ENCODE data around the gene HNRNPM.

HNRNPM gene

DNA sequence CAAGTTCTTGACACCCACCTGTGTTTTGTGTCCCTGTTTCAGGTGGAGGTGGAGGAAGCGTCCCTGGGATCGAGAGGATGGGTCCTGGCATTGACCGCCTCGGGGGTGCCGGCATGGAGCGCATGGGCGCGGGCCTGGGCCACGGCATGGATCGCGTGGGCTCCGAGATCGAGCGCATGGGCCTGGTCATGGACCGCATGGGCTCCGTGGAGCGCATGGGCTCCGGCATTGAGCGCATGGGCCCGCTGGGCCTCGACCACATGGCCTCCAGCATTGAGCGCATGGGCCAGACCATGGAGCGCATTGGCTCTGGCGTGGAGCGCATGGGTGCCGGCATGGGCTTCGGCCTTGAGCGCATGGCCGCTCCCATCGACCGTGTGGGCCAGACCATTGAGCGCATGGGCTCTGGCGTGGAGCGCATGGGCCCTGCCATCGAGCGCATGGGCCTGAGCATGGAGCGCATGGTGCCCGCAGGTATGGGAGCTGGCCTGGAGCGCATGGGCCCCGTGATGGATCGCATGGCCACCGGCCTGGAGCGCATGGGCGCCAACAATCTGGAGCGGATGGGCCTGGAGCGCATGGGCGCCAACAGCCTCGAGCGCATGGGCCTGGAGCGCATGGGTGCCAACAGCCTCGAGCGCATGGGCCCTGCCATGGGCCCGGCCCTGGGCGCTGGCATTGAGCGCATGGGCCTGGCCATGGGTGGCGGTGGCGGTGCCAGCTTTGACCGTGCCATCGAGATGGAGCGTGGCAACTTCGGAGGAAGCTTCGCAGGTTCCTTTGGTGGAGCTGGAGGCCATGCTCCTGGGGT is 41.0 kb downstream of the HNRNPM start:
- in situ Hi-C loops (cut with MboI; ENCODE audit: low sequenced_read_pairs) = no loop called here

DNA sequence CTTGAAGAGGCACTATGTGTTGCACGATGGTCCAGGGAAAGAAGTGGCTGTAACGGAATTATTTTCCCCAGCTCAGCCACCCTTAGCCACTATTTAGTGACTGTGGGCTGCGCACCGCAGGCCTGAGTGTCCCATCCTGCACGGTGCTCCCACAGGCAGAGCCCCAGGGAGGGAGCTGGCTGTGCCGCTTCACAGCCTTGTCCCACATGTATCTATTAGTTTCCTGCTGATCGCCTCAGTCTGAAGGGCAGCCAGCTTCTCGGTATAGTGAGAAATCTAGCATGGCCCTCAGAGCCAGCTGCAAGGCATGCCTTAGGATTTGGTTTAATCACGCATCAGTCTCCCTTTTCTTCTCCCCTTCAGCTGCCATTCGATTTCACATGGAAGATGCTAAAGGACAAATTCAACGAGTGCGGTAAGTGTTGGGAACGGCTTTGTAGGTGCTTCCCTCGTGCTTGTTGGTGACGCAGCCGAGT is 41.9 kb downstream of the HNRNPM start:
- in situ Hi-C loops (cut with MboI; ENCODE audit: low sequenced_read_pairs) = no loop called here

DNA sequence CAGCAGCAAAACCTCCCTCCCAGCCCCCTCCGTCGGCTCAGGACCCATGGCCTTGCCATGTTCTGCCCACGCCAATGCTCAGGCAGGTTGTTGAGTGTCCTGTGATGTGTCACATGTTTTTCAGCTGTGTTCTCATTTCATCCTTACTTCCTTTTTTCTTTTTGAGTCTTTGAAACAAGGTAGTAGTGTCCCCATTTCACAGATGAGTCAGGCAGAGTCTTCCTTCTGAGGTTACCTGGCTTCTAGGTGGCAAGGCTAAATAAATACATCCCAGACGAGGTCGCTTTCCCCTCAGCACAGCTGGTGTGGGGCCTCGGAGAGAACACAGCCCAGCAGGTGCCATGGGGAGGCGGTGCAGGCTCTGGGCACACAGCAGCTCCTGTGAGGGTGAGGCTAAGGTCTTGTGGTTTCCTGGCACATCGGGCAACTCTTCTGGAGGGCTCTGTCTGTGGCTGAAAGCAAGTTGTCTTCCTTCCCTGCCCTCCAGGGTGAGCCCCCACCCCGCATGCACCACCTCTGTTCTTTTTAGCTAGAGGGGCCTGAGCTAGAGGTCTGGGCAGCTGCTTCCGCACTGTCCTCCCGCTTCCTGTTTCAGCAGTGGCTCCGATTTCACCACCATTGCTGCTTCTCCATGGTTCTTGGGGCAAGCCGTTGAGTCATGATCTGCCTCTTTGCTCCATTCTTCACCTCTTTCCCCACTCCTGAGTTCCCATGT is 42.5 kb downstream of the HNRNPM start:
- in situ Hi-C loops (cut with MboI; ENCODE audit: low sequenced_read_pairs) = no loop called here

DNA sequence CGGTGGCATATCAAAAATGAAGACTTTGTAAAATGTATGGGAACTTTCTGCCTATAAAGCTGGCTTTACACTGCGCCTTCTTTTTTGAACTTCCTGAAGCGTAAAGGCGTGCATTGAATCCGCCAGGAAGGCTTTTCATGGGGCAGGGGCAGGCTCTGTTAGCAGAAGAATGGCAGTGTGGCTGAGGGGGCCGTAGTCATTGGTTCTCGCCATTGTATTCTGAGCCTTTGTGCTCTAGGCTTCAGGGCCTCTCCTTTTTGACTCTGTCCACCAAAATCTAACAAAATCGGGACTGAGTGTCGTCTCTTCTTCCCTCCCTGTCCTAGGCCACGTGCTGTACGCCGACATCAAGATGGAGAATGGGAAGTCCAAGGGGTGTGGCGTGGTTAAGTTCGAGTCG is 43.6 kb downstream of the HNRNPM start:
- in situ Hi-C loops (cut with MboI; ENCODE audit: low sequenced_read_pairs) = no loop called here

DNA sequence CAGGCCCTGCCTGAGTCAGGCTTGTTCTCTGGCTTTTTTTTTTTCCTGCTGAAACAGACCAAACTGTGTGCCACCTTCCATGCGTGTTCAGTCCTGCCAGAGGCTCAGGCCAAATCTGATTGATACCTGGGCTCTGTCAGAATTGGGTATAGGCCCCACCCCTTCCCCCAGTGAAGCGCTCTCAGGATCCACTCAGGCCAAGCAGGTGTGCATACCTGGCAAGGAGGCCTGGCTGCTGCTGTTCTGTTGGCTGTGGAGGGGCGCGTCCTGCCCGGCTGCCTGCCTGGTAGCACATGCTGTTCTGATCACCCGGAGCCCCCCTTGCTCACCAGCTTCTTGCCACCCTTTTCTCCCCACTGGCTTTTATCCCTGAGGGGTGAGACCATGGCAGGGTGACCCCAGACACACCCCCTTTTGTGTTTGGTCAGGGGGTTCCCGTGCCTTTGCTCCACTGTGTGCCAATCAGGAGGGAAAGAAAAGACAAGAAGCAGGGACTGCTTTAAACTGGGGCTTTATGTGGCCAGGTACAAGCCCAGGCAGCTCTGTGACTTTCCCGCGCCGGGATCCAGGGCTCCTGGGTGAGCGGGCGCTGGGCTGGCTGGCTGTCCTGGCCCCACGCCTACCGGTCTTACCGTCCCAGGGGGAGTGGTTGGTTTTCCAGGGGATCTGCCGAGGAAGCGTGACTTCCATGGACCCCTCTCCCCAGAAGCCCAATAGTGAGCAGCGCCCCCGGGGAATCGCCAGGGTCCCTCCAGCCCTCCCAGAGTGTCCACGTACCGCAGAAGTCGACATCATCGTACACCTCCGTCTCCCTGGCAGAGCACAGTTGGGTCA is 45.0 kb downstream of the HNRNPM start:
- in situ Hi-C loops (cut with MboI; ENCODE audit: low sequenced_read_pairs) = no loop called here

DNA sequence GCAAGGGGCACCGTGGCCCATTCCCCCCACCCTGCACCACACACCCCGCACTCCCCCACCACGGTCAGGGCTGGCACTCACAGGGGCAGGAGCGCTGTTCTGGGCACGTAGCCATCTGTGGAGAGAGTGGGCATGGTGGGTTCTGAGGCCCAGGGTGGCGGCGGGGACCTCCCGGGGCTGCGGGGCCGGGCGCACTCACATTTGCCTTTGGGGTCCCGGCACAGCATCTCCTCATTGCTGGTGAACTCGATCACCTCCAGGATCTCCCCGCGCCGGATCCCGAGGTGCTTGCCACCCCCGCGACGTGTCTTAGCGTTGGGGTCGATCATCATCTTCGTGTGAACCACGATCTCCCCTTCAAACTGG is 45.6 kb downstream of the HNRNPM start:
- in situ Hi-C loops (cut with MboI; ENCODE audit: low sequenced_read_pairs) = no loop called here

DNA sequence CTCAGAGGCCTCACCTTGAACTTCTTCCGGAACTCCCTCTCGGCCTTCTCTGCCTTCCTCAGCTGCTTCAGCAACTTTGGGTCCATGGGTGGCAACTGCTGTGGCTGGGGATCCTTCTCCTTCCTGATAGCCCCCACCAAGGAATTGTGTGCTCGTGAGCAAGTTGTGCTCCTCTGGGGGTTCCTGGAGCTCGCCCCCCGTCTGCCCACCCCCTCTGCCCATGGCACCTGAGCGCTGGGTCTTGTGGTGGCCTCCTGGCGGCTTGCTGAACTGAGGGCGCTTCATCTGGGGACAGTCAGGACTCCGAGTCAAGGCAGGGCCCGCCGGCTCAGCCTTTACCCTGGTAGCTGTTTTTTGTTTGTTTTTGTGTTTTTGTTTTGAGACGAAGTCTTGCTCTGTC is 46.1 kb downstream of the HNRNPM start:
- in situ Hi-C loops (cut with MboI; ENCODE audit: low sequenced_read_pairs) = no loop called here

DNA sequence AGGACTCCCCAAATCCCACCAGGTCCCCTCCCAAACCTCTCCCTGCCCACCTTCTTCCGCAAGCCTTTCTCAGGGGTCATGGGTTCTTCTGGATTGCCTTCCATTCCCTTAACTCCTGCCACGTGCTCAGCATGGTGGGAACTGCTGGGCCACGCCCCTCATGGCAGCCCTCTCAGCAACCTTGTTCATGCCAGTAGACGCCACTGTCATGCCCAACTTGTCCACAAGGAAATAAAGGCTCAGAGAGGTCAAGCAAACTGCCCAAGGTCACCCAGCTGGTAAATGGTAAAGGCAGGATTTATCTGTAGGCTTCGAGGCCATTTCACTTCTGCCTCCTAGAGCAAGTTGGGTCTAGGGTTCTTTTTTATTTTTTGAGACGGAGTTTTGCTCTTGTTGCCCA is 46.8 kb downstream of the HNRNPM start:
- in situ Hi-C loops (cut with MboI; ENCODE audit: low sequenced_read_pairs) = no loop called here

DNA sequence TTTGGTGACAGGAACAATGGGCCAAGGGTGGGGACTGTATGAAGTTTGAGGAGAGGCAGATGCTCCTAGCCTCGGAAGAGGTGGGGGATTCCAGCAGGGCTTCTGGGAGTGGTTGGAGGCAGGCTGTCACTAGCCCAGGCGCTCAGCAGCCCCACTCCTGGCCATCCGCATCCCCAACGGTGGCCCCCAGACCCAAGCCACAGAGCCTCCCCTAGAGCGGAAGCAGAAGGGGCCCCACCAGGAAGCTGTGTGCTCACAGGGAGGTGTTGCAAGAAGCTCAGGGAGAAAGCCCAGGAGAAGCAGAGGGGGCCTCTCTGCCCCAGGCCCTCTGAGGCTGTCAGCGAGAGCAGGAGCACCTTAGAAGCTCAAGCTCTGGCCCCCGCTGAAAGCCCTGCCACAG is 49.4 kb downstream of the HNRNPM start:
- in situ Hi-C loops (cut with MboI; ENCODE audit: low sequenced_read_pairs) = no loop called here

DNA sequence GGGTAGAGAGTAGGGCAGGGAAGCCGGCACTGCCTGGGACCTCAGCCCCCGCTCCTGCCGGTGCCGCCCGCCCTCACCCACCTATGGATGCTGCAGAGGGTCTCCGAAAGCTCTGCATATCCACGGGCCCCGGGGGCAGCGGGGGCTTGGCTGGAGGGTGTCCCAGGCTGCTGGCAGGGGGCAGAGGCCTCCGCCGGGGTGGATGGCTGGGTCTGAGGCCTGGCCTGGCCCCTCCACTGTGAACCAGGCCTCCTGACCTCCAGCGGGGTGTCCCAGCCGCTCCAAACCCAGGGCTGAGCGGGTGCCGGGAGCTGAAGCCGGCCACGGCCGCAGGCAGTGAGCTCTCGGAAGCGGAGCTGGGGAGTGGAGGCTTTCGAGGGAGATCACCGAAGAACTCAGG is 53.5 kb downstream of the HNRNPM start:
- in situ Hi-C loops (cut with MboI; ENCODE audit: low sequenced_read_pairs) = no loop called here

DNA sequence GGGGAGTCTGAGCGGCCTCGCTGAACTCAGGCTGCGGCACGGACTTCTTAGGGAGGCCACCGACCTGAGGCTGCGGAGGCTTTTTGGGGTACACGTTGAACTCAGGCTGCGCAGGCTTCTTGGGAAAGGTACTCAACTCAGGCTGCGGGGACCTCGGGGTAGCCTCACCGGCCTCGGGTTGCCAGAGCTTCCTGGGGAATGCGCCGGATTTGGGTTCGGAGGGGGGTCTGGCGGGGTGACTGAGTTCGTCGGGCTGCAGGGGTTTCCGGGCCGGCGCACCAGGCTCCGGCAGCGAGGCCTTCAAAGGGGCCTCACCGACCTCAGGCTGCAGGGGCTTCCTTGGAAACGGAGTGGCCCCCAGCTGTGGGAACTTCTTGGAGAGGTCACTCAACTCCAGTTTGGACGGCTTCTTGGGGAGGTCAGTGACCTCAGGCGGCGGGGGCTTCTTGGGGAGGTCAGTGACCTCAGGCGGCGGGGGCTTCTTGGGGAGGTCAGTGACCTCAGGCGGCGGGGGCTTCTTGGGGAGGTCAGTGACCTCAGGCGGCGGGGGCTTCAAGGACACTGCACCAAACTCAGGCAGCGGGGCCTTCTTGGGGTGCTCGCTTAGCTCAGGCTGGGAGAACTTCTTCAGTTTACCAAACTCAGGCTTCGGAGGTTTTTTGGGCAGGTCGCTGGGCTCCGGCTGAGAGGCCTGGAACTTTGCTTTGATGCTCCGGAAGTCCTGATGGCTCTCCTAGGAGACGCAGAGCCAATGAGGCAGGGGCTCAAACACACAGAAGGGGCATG is 54.5 kb downstream of the HNRNPM start:
- in situ Hi-C loops (cut with MboI; ENCODE audit: low sequenced_read_pairs) = no loop called here

DNA sequence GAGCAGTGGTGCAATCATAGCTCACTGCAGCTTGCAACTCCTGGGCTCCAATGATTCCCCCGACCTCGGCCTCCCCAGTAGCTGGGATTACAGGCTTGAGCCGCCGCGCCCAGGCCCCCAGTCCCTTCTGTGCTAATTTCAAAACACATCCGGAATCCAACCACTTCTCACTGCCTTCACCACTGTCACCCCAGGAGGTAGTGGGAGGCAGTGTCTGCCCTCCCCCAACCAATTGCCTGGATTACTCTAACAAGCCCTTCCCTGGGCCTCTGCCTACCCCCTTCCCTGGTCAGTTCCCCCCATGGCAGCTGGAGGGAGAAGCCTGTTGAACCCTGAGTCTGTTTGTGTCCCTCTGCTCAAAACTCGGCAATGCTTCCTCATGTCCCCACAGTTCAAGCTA is 55.4 kb downstream of the HNRNPM start:
- in situ Hi-C loops (cut with MboI; ENCODE audit: low sequenced_read_pairs) = no loop called here

DNA sequence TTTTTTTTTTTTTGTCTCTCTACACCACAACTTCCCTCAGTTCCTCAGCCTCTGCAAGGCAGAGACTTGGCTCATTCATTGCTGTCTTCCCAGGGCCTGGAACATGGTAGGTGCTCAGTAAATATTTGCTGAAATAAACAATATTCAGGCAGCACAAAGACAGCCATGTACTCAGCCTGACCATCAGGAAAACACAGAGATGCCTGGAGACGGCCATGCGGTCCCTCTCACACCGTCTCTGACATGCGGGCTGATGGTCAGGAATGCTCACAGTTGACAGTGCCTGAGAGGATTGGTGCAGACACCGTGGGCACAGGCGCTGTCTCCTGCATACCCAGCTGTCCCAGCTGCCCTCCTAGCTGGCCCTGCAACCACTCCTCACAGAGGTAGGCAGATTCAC is 56.7 kb downstream of the HNRNPM start:
- in situ Hi-C loops (cut with MboI; ENCODE audit: low sequenced_read_pairs) = no loop called here

DNA sequence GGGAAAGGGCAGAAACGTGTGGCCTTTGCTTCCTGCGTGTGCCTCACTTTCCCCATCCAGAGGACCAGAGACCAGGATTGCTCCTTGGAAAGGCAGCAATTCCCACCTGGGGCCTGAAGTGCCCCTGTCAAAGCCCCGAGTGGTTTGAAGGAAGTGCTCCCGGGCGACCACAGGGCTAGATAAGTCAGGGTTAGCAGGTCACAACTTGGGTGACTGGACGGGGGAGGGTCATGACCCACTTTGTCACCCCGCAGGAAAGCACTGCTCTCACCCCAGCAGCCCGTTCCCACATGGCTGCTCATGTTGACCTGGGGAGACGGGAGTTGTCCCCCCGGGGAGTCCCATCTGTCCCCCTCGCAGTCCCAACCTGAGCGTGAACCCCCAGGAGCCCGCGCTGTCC is 57.2 kb downstream of the HNRNPM start:
- in situ Hi-C loops (cut with MboI; ENCODE audit: low sequenced_read_pairs) = no loop called here

DNA sequence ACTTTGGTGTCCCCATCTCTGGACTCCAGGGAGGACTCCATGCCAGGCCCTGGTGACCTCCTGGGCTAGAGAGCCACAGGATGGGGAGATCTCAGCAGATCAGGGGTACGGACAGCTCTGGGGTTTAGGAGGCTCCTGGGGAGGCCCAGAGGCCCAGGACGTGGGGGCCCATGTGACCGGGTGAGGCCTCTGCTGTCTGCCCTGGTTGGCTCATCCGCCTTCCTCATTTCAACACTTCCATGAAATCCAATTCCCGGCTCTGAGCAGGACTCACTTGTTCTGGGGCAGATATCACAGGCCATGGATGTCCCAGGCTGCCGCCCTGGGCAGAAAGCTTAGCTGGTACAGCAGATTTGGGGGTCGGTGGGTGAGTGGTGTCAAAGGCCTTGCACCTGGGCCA is 58.7 kb downstream of the HNRNPM start:
- in situ Hi-C loops (cut with MboI; ENCODE audit: low sequenced_read_pairs) = no loop called here

DNA sequence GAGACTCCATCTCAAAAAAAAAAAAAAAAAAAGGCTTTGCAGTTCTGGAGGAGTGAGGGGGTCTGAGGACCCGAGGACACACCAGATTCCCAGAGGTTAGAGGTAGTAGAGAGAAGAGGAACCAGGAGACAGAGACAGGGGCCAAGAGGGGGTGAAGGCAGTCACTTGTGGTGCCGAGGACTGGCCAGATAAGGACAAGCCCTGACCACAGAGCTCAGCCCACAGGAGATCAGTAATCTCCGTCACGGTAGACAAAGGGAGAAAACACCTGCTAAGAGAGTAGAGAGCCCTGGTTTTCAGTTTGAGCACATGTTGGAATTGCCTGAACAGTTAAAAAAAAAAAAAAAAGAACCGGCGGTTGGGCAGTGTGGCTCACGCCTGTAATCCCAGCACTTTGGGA is 59.4 kb downstream of the HNRNPM start:
- in situ Hi-C loops (cut with MboI; ENCODE audit: low sequenced_read_pairs) = no loop called here

DNA sequence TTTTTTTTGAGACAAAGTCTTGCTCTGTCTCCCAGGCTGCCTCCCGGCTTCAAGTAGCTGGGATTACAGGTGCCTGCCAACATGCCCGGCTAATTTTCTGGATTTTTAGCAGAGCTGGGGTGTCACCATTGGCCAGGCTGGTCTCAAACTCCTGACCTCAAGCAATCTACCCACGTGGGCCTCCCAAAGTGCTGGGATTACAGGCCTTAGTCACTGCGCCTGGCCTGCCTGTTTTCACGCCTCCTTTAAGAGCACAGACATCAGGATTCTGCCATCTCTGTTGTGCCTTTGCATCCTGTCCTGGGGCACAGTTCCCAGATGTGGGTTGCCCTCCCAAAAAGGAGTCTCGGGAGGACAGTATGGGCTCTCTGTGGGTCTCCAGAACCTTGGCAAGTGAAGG is 60.1 kb downstream of the HNRNPM start:
- in situ Hi-C loops (cut with MboI; ENCODE audit: low sequenced_read_pairs) = no loop called here

DNA sequence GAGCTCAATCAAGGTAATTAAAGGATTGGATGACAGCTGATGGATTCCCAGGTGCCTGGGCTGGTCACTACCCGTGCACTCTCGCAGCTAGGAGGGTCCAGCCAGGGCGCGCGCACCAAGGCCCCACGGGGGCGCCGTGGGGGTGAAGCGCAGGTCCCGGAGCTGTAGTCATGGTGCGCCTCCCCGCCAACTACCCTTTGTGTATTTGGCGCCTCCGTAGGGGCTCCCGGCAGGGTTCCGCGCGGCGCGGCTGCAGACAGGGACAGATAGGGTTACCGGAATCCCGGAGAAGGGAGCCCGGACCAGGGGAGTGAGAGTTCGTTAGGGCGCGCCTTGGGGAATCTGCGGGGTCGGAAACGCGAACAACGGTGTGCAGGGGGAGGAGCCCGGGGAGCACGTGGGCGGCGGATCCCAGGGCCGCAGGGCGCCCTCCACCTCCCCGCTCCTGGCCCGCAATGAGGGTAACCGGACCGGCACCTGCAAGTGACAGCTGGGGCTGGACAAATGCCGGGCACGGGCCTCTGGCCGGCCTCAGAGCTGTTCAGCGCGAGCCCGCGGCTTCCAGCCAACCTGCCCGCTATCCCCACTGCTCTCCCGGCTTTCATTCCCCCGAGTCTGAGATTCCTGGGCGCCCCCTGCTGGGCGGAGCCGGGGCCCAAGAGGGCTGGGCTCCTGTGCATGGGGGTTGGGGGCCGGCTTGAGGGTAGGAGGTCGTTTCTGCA is 61.1 kb downstream of the HNRNPM start:
- in situ Hi-C loops (cut with MboI; ENCODE audit: low sequenced_read_pairs) = no loop called here

DNA sequence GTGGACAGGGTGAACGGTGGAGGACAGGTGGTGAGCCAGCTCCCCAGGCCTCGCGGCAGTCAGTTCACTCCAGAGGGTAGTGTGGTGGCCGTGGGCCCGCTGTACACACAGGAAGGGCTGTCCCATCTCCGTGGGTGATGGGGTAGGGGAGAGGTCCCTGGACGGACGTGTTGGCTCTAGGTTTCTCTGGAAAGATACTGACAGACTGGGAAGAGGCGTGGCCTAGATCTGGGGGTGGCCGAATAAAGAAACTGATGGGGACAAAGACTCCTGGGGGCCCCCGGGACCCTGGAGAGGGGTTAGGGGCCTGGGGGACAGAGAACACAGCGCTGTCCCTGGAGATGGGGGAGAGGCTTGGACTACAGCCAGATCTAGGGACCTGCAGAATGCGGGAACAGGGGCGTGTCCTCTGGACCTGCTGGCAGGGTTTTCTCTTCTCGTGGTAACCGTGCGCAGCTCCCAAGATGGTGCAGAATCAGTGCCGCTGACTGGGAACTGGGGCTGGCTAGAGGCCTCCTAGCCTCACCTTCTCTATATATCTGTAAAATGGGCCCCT is 61.7 kb downstream of the HNRNPM start:
- in situ Hi-C loops (cut with MboI; ENCODE audit: low sequenced_read_pairs) = no loop called here

DNA sequence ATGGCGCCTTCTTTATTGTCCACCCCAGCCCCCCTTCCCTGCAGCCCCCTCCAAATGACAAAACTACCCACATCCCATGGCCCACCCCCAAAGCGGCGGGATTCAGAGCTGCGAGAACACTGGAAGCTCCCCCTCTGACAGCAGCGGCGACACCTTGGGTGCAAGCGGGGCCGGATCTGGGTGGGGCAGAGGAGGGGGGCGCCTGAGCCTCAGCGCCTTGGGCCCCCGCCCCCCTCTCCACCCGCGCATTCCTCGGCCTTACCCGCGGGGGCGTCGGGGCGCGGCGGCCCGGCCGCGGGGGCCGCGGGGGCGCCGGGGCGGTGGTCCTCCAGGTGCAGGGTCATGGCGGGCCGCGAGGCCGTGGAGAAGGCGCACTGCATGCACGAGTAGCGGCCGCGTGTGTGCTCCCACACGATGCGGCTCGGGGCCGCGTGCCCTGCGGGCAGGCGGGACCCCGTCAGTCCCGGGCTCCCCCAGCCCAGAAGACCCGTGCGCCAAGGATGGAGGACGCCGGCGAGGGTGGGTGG is 65.9 kb downstream of the HNRNPM start:
- in situ Hi-C loops (cut with MboI; ENCODE audit: low sequenced_read_pairs) = no loop called here
